Stimulated activated naive CD8-positive, alpha-beta T cell treated with anti-CD3 and anti-CD28 coated beads, Interleukin-15, amount 100 ng/mL, for 72 hours (primary cell): Measurements from ENCODE around the gene OR2F2.
A peak's percentile ranks its signal among the peaks of the same experiment; 100 is the strongest.

Source experiments
- ATAC-seq: fragments of 150-1000 bp; cut with Tn5 transposase; 2 replicates; pipeline ENCODE4 v1.10.0; 2021; ENCODE audit warnings: mild to moderate bottlenecking, moderate library complexity
- DNase-seq, 2 donors: peaks; one replicate each; pipeline ENCODE4 v3.0.0; 2021 to 2022
- H3K27ac Mint-ChIP-seq, 2 donors: one replicate each; pipeline ENCODE4 v1.8.0; 2022; ENCODE audit warnings: mild to moderate bottlenecking in 2 of 2, mixed read lengths in 2 of 2, moderate library complexity in 2 of 2
- H3K27me3 Mint-ChIP-seq: one replicate; pipeline ENCODE4 v1.8.0; 2022; ENCODE audit warnings: mixed read lengths
- H3K4me1 Mint-ChIP-seq: one replicate; pipeline ENCODE4 v1.8.0; 2022; ENCODE audit warnings: mild to moderate bottlenecking, mixed read lengths
- H3K4me3 Mint-ChIP-seq, 2 donors: one replicate each; pipeline ENCODE4 v1.8.0; 2022; ENCODE audit warnings: mild to moderate bottlenecking in 2 of 2, mixed read lengths in 2 of 2, moderate library complexity in 1 of 2
- H3K9me3 Mint-ChIP-seq, 2 donors: one replicate each; pipeline ENCODE4 v1.8.0; 2022; ENCODE audit warnings: mixed read lengths in 2 of 2

Gene OR2F2

GRCh38 chr7:143934526-143935325 lies at the start of gene OR2F2:
OR2F2 (plus strand) TSS chr7:143935233; CDS start chr7:143935233, 0 bp downstream.
- Mint-ChIP-seq H3K27ac (no peak within 1 kb of the TSS), H3K27me3 (peaks cover 11% of the 10 kb centered on the region)

GRCh38 chr7:143885951-143886350 lies 49.1 kb upstream of the OR2F2 start:
- Mint-ChIP-seq H3K27ac (no peak overlapping the region), H3K9me3 (peaks cover 11% of the 10 kb centered on the region in 2 donors), H3K4me3 (peak overlapping the region; percentile 32 to 48), H3K27me3 (peaks cover 69% of the 10 kb centered on the region), H3K4me1 (peaks cover 31% of the 10 kb centered on the region)
- ATAC-seq: no peak
- DNase-seq: no peak

More at GRCh38 chr7:143934526-143935325, at the start of gene OR2F2:
- Mint-ChIP-seq H3K4me1 (no peaks in the 10 kb centered on the region), H3K4me3 (no peak within 1 kb of the TSS), H3K9me3 (peaks cover 6 to 25% of the 10 kb centered on the region in 2 donors)
- ATAC-seq: no peak
- no peak for DNase-seq

- peaks cover 15 to 19% of the 10 kb centered on the region in 2 donors for H3K9me3 Mint-ChIP-seq
- DNase-seq (no peak), ATAC-seq (no peak)
- H3K4me3 Mint-ChIP-seq: no peak overlapping the region
- H3K27ac Mint-ChIP-seq: no peak overlapping the region
- peaks cover 31% of the 10 kb centered on the region for H3K4me1 Mint-ChIP-seq
- H3K27me3 Mint-ChIP-seq: peaks cover 61% of the 10 kb centered on the region
Measured at GRCh38 chr7:143886826-143887477, 48.1 kb upstream of the OR2F2 start.

GRCh38 chr7:143889068-143889467 lies 46.0 kb upstream of the OR2F2 start:
- Mint-ChIP-seq H3K27me3 (peaks cover 42% of the 10 kb centered on the region), H3K27ac (no peak overlapping the region), H3K9me3 (peaks cover 15 to 19% of the 10 kb centered on the region in 2 donors), H3K4me1 (peaks cover 13% of the 10 kb centered on the region), H3K4me3 (no peak overlapping the region)
- DNase-seq: no peak
- no peak for ATAC-seq

- H3K9me3 Mint-ChIP-seq: peaks cover 15 to 19% of the 10 kb centered on the region in 2 donors
- H3K27me3 Mint-ChIP-seq: peaks cover 29% of the 10 kb centered on the region
- ATAC-seq (no peak), DNase-seq (no peak)
- H3K27ac Mint-ChIP-seq: no peak overlapping the region
- no peak overlapping the region for H3K4me3 Mint-ChIP-seq
- peaks cover 5% of the 10 kb centered on the region for H3K4me1 Mint-ChIP-seq
Measured at GRCh38 chr7:143890558-143890957, 44.5 kb upstream of the OR2F2 start.

GRCh38 chr7:143891457-143891856 lies 43.6 kb upstream of the OR2F2 start:
- peaks cover 15 to 19% of the 10 kb centered on the region in 2 donors for H3K9me3 Mint-ChIP-seq
- H3K4me1 Mint-ChIP-seq: no peaks in the 10 kb centered on the region
- H3K27ac Mint-ChIP-seq: no peak overlapping the region
- no peak for DNase-seq
- peaks cover 20% of the 10 kb centered on the region for H3K27me3 Mint-ChIP-seq
- no peak overlapping the region for H3K4me3 Mint-ChIP-seq
- no peak for ATAC-seq

- Mint-ChIP-seq H3K9me3 (peaks cover 15 to 19% of the 10 kb centered on the region in 2 donors), H3K4me3 (no peak overlapping the region), H3K27me3 (peaks cover 10% of the 10 kb centered on the region), H3K27ac (no peak overlapping the region), H3K4me1 (no peaks in the 10 kb centered on the region)
- DNase-seq (no peak), ATAC-seq (no peak)
Measured at GRCh38 chr7:143892527-143893300, 42.3 kb upstream of the OR2F2 start.

GRCh38 chr7:143896667-143897066 lies 38.4 kb upstream of the OR2F2 start:
- no peaks in the 10 kb centered on the region for H3K27me3 Mint-ChIP-seq
- H3K9me3 Mint-ChIP-seq: peaks cover under 1 to 1% of the 10 kb centered on the region in 2 donors
- ATAC-seq: no peak
- H3K27ac Mint-ChIP-seq: no peak overlapping the region
- DNase-seq: no peak
- no peak overlapping the region for H3K4me3 Mint-ChIP-seq
- H3K4me1 Mint-ChIP-seq: peaks cover 23% of the 10 kb centered on the region

- Mint-ChIP-seq H3K4me3 (no peak overlapping the region), H3K4me1 (peaks cover 38% of the 10 kb centered on the region), H3K9me3 (no peaks in the 10 kb centered on the region), H3K27me3 (no peaks in the 10 kb centered on the region), H3K27ac (no peak overlapping the region)
- ATAC-seq: no peak
- DNase-seq: no peak
Measured at GRCh38 chr7:143898810-143899209, 36.2 kb upstream of the OR2F2 start.

GRCh38 chr7:143900230-143900766 lies 34.7 kb upstream of the OR2F2 start:
- ATAC-seq (no peak), DNase-seq (no peak)
- Mint-ChIP-seq H3K4me1 (peaks cover 46% of the 10 kb centered on the region), H3K9me3 (no peaks in the 10 kb centered on the region), H3K4me3 (peak overlapping the region; percentile 92 to 96), H3K27ac (no peak overlapping the region), H3K27me3 (no peaks in the 10 kb centered on the region)

- DNase-seq: no peak
Measured at GRCh38 chr7:143901332-143901667, 33.7 kb upstream of the OR2F2 start.

GRCh38 chr7:143901668-143902331 lies 33.2 kb upstream of the OR2F2 start, which contains the start of gene TCAF1:
TCAF1 (minus strand) TSS chr7:143902176; CDS start chr7:143876608, 25,568 bp downstream.
- H3K27ac Mint-ChIP-seq: peak within 1 kb of the TSS; percentile 96 to 97
- ATAC-seq (peak; percentile 91), DNase-seq (peak; percentile 82 to 87)
- H3K27me3 Mint-ChIP-seq: no peaks in the 10 kb centered on the region
- no peaks in the 10 kb centered on the region for H3K9me3 Mint-ChIP-seq
- H3K4me3 Mint-ChIP-seq: peak within 1 kb of the TSS; percentile 92 to 96
- peaks cover 53% of the 10 kb centered on the region for H3K4me1 Mint-ChIP-seq

More at GRCh38 chr7:143901332-143901667, 33.7 kb upstream of the OR2F2 start:
- Mint-ChIP-seq H3K4me1 (peaks cover 51% of the 10 kb centered on the region), H3K4me3 (peak overlapping the region; percentile 92 to 96), H3K27me3 (no peaks in the 10 kb centered on the region), H3K27ac (peak overlapping the region; percentile 94 to 97), H3K9me3 (no peaks in the 10 kb centered on the region)
- no peak for ATAC-seq

- ATAC-seq (no peak), DNase-seq (no peak)
- Mint-ChIP-seq H3K27ac (peak overlapping the region; percentile 96 to 97), H3K9me3 (no peaks in the 10 kb centered on the region), H3K4me3 (peak overlapping the region; percentile 92 to 96), H3K27me3 (no peaks in the 10 kb centered on the region), H3K4me1 (peaks cover 59% of the 10 kb centered on the region)
Measured at GRCh38 chr7:143902332-143902899, 32.6 kb upstream of the OR2F2 start.

- Mint-ChIP-seq H3K27ac (peak overlapping the region in 1 of 2 donors; percentile 2), H3K27me3 (no peaks in the 10 kb centered on the region), H3K9me3 (no peaks in the 10 kb centered on the region), H3K4me3 (no peak overlapping the region), H3K4me1 (peaks cover 56% of the 10 kb centered on the region)
- DNase-seq (no peak), ATAC-seq (no peak)
Measured at GRCh38 chr7:143905509-143905908, 29.5 kb upstream of the OR2F2 start.
